HG03469 (cell line): ENCODE results near the gene FLRT2.

Source experiments
- ATAC-seq: cut with Tn5 transposase; IDR thresholded peaks from one replicate; pipeline ENCODE4 v1.9.1; 2021; ENCODE audit warnings: mild to moderate bottlenecking, moderate library complexity, moderate number of reproducible peaks; ENCODE audit not compliant: unreplicated experiment

The FLRT2 gene

GRCh38 chr14:85634205-85634604, 104.3 kb downstream of the FLRT2 start:
- no peak for ATAC-seq

- ATAC-seq, result no peak
Measured at GRCh38 chr14:85644211-85644610, 114.3 kb downstream of the FLRT2 start.

- ATAC-seq, result no peak
Measured at GRCh38 chr14:85653029-85653428, 123.1 kb downstream of the FLRT2 start.

DNA sequence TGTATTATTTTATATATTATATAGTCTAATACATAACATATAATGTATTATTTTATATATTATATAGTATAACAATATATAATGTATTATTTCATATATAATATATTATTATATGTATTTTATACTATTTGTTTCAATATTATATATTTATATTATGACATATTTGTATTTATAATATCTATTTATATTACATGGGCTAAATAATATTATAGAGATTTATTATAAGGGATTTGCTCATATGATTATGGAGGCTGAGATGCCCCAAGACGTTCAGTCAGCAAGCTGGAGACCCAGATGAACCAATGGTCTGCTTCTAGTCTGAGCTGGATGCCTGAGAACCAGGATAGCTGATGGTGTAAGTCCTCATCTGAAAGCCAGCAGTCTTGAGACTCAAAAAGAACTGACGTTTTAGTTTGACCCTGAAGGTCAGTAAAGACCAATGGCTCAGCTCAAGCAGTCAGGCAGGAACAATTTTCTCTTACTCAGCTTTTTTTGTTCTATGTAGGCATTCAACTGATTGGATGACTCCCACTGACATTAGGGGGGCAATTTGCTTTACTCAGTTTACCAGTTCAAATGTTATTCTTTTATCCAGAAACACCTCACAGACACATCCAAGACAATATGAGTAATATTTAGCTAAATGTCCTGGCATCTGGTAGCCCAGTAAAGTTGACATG, 130.4 kb downstream of the FLRT2 start:
- ATAC-seq, result no peak

DNA sequence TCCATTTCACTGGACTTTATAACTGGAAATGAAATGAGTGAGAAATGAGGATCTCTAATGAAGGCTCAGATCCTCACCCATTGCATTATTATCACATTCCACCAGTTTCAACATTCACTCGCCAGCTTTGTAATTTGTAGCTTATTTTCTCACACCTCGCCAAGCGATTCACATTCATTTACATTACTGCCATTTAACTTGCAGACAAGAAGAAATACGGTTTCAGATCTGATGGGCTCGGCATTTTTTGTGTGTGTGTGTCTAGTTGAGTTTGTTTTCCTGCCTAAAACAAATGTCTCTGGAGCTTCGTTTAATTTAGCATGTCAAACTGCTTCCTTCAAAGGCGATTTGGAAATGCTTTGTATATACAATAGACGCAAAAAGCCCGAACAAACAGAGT, 132.2 kb downstream of the FLRT2 start:
- no peak for ATAC-seq

- no peak for ATAC-seq
Measured at GRCh38 chr14:85663256-85663655, 133.3 kb downstream of the FLRT2 start.

DNA sequence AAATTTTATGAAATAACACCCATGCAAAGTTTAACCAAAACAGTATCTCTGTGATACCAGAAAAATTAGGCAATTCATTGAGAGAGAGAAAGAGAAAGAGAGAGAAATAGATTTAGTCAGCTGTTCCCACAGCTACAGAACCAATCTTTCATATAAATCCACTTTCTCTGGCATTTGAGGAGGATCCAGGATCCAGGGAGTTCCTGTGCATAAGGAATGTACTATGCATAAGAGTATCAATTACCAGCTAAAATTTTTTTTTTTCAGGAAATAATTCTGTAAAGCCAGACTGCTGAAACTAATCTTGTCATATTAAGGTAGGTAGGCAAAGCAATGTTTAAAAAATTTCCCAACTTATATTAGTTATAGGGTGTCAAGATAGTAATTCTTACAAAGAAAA, 133.7 kb downstream of the FLRT2 start:
- ATAC-seq, result no peak

DNA sequence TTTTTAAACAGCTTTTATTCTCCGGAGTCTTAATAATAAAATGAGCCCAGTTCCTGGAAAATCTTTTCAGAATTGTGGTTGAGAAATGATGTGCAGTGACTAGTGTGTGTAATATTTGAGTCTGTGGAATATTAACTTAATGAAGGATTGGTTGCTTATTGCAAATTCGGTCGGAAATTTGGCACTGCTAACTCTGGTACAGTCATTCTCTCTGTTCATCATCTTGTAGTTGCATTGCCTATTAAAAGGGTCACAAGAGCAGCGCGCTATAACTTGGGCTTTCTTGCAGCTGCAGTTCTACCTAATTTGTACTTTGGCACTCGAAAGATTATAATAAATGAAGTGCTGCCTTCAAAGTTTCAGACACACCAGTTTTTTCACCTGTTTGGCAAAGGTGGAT, 146.0 kb downstream of the FLRT2 start:
- no peak for ATAC-seq

- ATAC-seq, result no peak
Measured at GRCh38 chr14:85686908-85687307, 157.0 kb downstream of the FLRT2 start.

GRCh38 chr14:85687456-85687855, 157.5 kb downstream of the FLRT2 start:
- ATAC-seq, result no peak

DNA sequence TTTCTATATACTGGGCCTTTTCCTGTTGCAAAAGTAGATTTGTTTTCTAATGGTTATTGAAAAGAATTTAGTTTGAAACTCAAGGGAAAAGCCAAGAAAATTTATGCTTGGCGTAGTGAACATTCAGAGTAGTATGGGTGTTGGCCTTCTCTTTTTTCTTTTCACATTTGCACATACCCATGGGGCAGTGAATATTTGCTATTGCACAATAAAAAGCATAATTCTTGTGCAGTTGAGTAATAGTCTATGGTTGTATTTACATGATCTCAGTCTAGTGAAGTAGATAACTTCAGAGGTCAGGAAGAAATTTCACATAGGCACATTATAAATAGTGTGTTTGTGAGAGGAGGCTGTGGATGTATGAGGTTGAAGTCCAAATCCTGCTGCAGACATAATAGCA, 158.1 kb downstream of the FLRT2 start:
- no peak for ATAC-seq

GRCh38 chr14:85695300-85695699, 165.4 kb downstream of the FLRT2 start:
- ATAC-seq, result no peak

DNA sequence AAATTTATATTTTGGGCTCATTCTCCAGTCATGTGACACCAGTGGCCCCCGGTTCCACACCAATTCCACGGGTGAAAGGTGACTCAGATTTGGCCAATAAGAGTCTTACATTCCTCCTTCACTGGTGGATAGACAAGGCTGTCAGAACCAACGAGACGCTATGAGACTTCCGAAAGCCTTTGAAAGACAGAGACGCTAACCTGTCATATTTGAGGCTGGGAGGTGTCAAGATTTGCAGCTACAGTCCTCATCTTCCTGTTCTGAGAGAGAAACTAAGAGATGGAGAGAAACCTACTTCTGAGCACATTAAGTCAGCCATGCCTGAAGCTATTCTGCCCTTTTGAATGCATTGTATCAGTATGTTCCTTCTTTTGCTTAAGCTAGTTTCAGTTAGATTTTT, 171.2 kb downstream of the FLRT2 start:
- ATAC-seq, result no peak

DNA sequence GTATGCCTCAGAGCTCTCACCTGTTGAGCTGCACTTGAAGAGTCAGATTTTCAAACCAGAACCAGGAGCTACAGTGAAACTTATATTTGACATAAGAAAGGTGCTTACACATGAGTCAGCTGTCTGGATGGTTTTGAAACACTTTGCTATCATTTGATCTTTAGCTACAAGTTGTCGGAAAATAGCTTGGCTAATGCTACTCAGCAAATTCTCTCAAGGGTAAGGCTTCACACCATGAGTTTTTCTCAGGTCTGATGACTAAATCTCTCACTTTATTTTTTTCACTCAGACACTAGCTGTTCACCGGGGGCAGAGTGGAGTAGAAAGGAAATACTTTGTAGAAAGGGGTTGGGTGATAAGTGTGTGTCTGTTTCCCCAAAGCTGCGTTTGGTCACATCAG, 171.8 kb downstream of the FLRT2 start:
- no peak for ATAC-seq

DNA sequence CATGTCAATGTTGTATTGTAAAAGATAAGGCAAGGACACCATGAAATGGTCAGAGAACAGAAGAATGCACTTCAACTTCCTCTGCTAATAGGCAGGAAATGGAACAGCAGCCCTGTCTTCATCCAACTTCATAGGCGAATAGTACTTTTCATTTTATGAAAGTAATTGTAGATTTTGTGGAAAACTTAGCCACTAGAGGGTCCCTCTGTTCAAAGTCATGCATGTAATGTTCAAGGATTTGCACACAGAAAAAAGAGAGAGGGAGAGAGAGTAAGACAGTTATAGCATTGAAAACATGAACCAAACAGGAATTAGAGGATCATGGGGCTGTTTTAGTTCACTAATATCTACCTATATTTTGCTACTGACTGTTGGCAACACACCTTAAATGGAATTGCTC, 172.2 kb downstream of the FLRT2 start:
- no peak for ATAC-seq

- no peak for ATAC-seq
Measured at GRCh38 chr14:85702997-85703396, 173.1 kb downstream of the FLRT2 start.
